Uterus (tissue), 2 donors: Measurements from ENCODE around the gene SNX5.

Experiments
- CTCF ChIP-seq, 4 experiments: fragments of 200-600 bp in 2 of 4; fragments of 450-650 bp in 2 of 4; sonication (generic) in 2 of 4; IDR thresholded peaks; one replicate each; pipeline ENCODE4 v1.5.1; 2016 to 2019; ENCODE audit warnings: antibody characterized with exemption in 4 of 4, mild to moderate bottlenecking in 2 of 4, moderate library complexity in 1 of 4
- POLR2A ChIP-seq, 2 donors: fragments of 450-650 bp; IDR thresholded peaks; one replicate each; pipeline ENCODE4 v1.6.1; 2016; ENCODE audit warnings: antibody characterized with exemption in 2 of 2, mild to moderate bottlenecking in 1 of 2, moderate library complexity in 1 of 2

DNA sequence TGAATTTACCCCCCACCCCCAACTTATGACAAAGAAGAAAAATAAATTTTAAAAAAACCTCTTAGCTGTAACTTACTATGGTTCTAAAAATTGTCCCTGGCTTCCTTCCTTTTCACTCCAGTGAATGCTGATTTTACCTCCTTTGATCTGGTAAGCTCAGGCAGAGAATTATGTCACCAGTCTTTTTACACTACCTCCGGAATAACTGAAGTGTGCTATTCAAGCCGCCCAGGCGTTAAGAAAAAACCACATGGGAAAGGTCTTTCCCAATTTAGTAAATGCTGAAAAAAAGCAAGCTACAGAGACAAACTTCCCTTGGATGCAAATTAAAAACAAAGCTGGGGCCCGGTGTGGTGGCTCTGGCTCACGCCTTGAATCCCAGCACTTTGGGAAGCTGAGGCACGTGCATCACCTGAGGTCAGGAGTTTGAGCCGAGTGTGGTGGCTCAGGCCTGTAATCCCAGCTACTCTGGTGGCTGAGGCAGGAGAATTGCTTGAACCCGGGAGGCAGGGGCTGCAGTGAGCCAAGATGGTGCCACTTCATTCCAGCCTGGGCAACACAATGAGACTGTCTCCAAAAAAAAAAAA lies 12.4 kb downstream of the SNX5 start:
- no peak for TF ChIP-seq POLR2A (IDR thresholded peaks at IDR 0.05)
- TF ChIP-seq CTCF (IDR thresholded peaks at IDR 0.05), result no peak
